OCI-LY7 (cell line): Measurements from ENCODE around the gene CLDN24. TPM values are rescaled to one million over a fixed set of nuclear protein-coding genes. Genes with fewer than 3 reads are reported as not detected.

Experiments used
- BruUV-seq: library from RNA; stranded (reverse); fragments of 400-500 nt; replicated peaks from 2 replicates; lab custom pipeline; 2021; lab: Mats Ljungman, UMichigan
- CTCF ChIA-PET: fragments of 300-600 bp; sonication (Branson Sonifier 250); formaldehyde crosslinking; loops from one replicate; lab custom pipeline; 2022; ENCODE audit warnings: antibody characterized with exemption; ENCODE audit not compliant: unreplicated experiment; lab: Charles Lee
- POLR2A ChIA-PET: fragments of 300-600 bp; sonication (Branson Sonifier 250); formaldehyde crosslinking; loops from one replicate; lab custom pipeline; 2022; ENCODE audit warnings: antibody characterized with exemption; lab: Charles Lee
- DNase-seq: peaks from one replicate; pipeline ENCODE4 v3.0.0-alpha.2; 2015; ENCODE audit warnings: low spot score
- H2AFZ ChIP-seq: fragments of 200-600 bp; sonication (generic), shearing (Covaris generic); 2 replicates; pipeline ENCODE4 v1.6.1; 2014; ENCODE audit warnings: mild to moderate bottlenecking, antibody characterized with exemption, low read length, moderate library complexity
- H3K27ac ChIP-seq: fragments of 200-600 bp; sonication (generic); 2 replicates; pipeline ENCODE4 v1.5.1; 2014; ENCODE audit warnings: mixed run types, low read depth, mild to moderate bottlenecking, moderate library complexity, low read length, inconsistent platforms; ENCODE audit not compliant: poor library complexity, severe bottlenecking
- H3K36me3 ChIP-seq: fragments of 200-600 bp; sonication (generic); 2 replicates; pipeline ENCODE4 v1.6.1; 2014; ENCODE audit warnings: mild to moderate bottlenecking, antibody characterized with exemption, low read length, moderate library complexity, mixed read lengths; ENCODE audit not compliant: insufficient read depth
- H3K4me1 ChIP-seq: fragments of 200-600 bp; sonication (generic); 2 replicates; pipeline ENCODE4 v1.5.1; 2014; ENCODE audit warnings: mild to moderate bottlenecking, low read length; ENCODE audit not compliant: insufficient read depth, poor library complexity, severe bottlenecking
- H3K4me2 ChIP-seq: fragments of 200-600 bp; sonication (generic); 2 replicates; pipeline ENCODE4 v1.6.1; 2014; ENCODE audit warnings: mild to moderate bottlenecking, low read length
- H3K4me3 ChIP-seq: fragments of 200-600 bp; sonication (generic); 2 replicates; pipeline ENCODE4 v1.5.1; 2014; ENCODE audit warnings: mild to moderate bottlenecking, low read depth, low read length; ENCODE audit not compliant: poor library complexity, severe bottlenecking
- H3K79me2 ChIP-seq: fragments of 200-600 bp; sonication (generic); 2 replicates; pipeline ENCODE4 v1.6.1; 2016; ENCODE audit warnings: low read depth, mild to moderate bottlenecking, low read length, moderate library complexity, mixed read lengths; ENCODE audit not compliant: insufficient read depth
- H3K9me2 ChIP-seq: fragments of 200-600 bp; sonication (generic); 2 replicates; pipeline ENCODE4 v1.6.1; 2016; ENCODE audit warnings: mild to moderate bottlenecking, low read length, mixed read lengths; ENCODE audit not compliant: insufficient read depth
- H3K9me3 ChIP-seq: fragments of 200-600 bp; sonication (generic); 2 replicates; pipeline ENCODE4 v1.6.1; 2014; ENCODE audit warnings: mild to moderate bottlenecking, mixed run types, low read length, mixed read lengths
- H4K20me1 ChIP-seq: fragments of 200-600 bp; sonication (generic); 2 replicates; pipeline ENCODE4 v1.6.1; 2014; ENCODE audit warnings: mild to moderate bottlenecking, antibody characterized with exemption, low read length, moderate library complexity, mixed read lengths; ENCODE audit not compliant: insufficient read depth
- EZH2phosphoT487 ChIP-seq: fragments of 200-600 bp; sonication (generic); IDR thresholded peaks from 2 replicates; pipeline ENCODE4 v1.6.1; 2018; ENCODE audit warnings: low read depth, borderline replicate concordance, mild to moderate bottlenecking, mixed run types, antibody characterized with exemption, low read length, moderate library complexity, mixed read lengths
- intact Hi-C: fragments of 100-400 bp; cut with micrococcal nuclease; formaldehyde crosslinking; loops from one replicate; pipeline ENCODE4 v1.10.0; 2022; ENCODE audit not compliant: unreplicated experiment
- total RNA-seq, 2 experiments: library from RNA; depleted of rRNA in 1 of 2; stranded (reverse); fragments of >200 nt in 1 of 2; shearing (Covaris generic) in 1 of 2; gene quantifications; 2 replicates each; pipeline ENCODE4 v1.2.3, GENCODE V29; 2014 to 2022
- TF ChIP-seq, protein P1 (sequence below): fragments of 200-600 bp; sonication (generic); conservative IDR thresholded peaks from 2 replicates; pipeline ENCODE4 v1.5.1; 2014; ENCODE audit warnings: mild to moderate bottlenecking, antibody characterized with exemption, low read length, moderate library complexity, mixed read lengths

CLDN24 gene
- total RNA-seq, 2 experiments from 2014 or later: not detected

DNA sequence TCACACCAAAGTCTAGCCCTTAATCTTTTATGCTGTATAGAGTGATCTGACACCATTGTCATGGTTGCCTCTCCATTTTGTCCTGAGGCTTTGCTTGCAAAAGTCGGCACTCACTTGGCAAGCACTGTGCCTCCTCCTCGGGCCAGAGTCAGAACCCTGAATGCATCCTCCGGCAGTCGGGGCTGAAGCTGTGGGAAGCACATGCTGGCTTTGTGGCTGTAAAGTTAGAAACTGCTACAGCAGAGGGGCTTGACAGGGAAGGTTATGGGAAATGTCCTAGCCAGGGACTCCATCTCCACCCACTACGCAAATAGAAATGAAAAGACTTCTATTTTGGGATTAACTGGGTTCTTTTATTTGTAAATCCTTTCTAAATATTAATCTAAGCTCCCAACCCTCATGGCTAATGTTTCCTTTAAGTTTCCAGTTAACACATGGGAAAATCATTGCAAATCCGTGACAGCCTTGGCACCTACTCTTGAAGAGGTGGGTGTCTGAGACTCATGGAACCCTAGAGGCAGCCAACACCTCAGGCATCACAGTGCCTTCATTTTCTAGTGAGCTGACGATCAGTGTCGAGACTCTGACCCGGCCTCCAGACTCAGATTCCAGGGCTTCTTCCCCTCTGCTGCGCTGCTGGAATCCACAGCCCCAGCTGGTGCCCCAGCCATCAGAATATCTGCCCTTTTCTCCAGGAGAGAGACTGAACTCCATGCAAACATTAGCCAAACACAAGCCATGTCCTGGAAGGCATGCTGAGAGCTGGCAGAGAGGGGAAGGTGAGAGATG is 7.9 kb upstream of the CLDN24 start:
- Histone ChIP-seq H3K79me2 (no peaks in the 10 kb centered on the region), H3K36me3 (no peaks in the 10 kb centered on the region), H3K9me2 (no peaks in the 10 kb centered on the region), H4K20me1 (no peaks in the 10 kb centered on the region), H3K4me1 (no peaks in the 10 kb centered on the region), H3K27ac (no peak overlapping the region), H3K4me2 (no peak overlapping the region), H3K4me3 (no peak overlapping the region), H3K9me3 (no peaks in the 10 kb centered on the region), H2AFZ (no peak overlapping the region)
- no TSS peak for BruUV-seq
- intact Hi-C loops: no loop called here
- DNase-seq: no peak
- POLR2A ChIA-PET: no interaction called here
- TF ChIP-seq, protein P1, sequence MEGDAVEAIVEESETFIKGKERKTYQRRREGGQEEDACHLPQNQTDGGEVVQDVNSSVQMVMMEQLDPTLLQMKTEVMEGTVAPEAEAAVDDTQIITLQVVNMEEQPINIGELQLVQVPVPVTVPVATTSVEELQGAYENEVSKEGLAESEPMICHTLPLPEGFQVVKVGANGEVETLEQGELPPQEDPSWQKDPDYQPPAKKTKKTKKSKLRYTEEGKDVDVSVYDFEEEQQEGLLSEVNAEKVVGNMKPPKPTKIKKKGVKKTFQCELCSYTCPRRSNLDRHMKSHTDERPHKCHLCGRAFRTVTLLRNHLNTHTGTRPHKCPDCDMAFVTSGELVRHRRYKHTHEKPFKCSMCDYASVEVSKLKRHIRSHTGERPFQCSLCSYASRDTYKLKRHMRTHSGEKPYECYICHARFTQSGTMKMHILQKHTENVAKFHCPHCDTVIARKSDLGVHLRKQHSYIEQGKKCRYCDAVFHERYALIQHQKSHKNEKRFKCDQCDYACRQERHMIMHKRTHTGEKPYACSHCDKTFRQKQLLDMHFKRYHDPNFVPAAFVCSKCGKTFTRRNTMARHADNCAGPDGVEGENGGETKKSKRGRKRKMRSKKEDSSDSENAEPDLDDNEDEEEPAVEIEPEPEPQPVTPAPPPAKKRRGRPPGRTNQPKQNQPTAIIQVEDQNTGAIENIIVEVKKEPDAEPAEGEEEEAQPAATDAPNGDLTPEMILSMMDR: no peak
- TF ChIP-seq EZH2phosphoT487: no peak
- CTCF ChIA-PET: no interaction called here

- Histone ChIP-seq H3K4me3 (no peak overlapping the region), H3K4me1 (no peaks in the 10 kb centered on the region), H3K9me2 (no peaks in the 10 kb centered on the region), H2AFZ (no peak overlapping the region), H3K9me3 (no peaks in the 10 kb centered on the region), H3K36me3 (no peaks in the 10 kb centered on the region), H3K27ac (no peak overlapping the region), H3K79me2 (no peaks in the 10 kb centered on the region), H3K4me2 (no peak overlapping the region), H4K20me1 (no peaks in the 10 kb centered on the region)
- ChIA-PET CTCF (no interaction called here), POLR2A (no interaction called here)
- intact Hi-C loops: no loop called here
- no TSS peak for BruUV-seq
- TF ChIP-seq, protein P1: no peak
- no peak for TF ChIP-seq EZH2phosphoT487
- no peak for DNase-seq
Measured at GRCh38 chr4:183329244-183329643, 7.0 kb upstream of the CLDN24 start.

GRCh38 chr4:183328832-183329231 is 6.6 kb upstream of the CLDN24 start:
- H2AFZ ChIP-seq: no peak overlapping the region
- POLR2A ChIA-PET: no interaction called here
- H4K20me1 ChIP-seq: no peaks in the 10 kb centered on the region
- no peaks in the 10 kb centered on the region for H3K9me3 ChIP-seq
- no peak overlapping the region for H3K27ac ChIP-seq
- H3K4me2 ChIP-seq: no peak overlapping the region
- no peaks in the 10 kb centered on the region for H3K4me1 ChIP-seq
- no peaks in the 10 kb centered on the region for H3K9me2 ChIP-seq
- H3K36me3 ChIP-seq: no peaks in the 10 kb centered on the region
- no peak overlapping the region for H3K4me3 ChIP-seq
- BruUV-seq: no TSS peak
- DNase-seq: no peak
- TF ChIP-seq, protein P1: no peak
- TF ChIP-seq EZH2phosphoT487: no peak
- CTCF ChIA-PET: no interaction called here
- intact Hi-C loops: no loop called here
- H3K79me2 ChIP-seq: no peaks in the 10 kb centered on the region
